NCI-H1417 (cell line): ENCODE measurements around the gene SENP1.
"Not testable (repeated sequence)": the region's sequence is repeated elsewhere in the genome, so short reads cannot be mapped to it uniquely, and the experiment has no call there.

ENCODE experiments used
- DNase-seq, 3 experiments: peaks; one replicate each; lab custom pipeline; 2025; lab: John Stamatoyannopoulos, UW

Gene SENP1

DNA sequence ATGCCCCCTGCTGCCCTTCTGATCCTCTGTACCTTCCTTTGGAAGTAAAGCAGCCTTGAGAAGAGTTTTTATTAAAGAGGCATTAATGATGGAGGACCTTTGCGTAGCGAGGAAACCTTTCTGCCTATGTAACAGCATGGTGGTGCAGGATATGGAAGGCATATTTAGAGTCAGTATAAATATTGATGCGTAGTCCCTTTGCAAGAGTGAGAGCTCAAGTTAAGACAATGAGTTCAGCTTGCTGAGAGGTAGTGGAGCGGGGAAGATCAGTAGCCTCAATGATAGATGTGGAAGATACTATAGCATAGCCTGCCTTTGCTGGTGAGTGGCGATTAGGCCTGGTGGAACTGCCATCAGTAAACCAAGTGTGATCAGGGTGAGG lies 5.4 kb upstream of the SENP1 start:
- not testable (repeated sequence) for DNase-seq

DNA sequence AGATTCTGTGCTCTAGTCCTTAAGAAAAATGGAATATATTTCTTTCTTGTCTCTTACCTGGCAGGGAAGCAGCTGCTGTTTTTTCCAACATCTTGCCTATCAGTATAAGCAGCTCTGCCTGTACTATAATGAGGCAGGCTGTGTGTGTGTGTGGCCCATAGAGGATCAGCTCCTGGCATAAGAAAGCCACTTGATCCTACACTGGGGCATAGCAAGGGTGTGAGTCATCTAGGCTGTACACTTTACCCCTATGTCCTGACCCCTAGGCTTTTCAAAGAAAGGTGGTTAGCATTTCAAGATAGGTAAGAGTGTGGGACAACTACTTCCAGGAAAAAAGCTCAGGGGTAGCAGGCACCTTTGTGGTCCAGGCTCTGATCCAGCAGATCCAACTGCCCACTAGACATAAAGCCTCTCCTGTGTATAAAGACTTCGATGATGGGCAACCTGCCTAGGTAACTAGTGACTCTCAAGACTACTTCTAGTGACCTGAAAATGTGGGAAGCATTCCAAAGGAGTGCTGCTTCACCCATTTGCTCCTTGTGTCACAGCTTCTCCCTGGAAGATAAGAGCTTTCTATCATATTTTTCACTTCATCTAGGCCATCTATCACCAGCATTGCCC lies 4.9 kb upstream of the SENP1 start:
- DNase-seq, result no peak

DNA sequence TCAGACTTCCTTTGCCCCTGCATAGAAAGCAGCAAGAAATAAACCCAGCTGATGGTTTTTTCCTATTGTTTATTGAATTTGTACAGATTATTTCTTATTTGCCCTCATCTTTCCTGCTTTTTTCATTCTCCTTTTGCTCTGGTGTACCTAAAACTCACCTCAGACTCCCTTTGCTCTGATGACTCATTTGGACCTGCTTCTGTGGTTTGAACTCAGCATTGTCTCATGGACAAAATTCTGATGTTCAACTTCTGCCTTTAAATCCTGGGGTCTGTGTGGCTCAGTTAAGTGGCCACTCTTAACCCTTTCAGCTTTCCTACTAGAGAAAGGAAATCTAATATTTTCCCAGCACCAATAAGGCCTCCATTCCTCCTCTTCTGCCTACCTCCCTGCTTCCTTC lies 3.5 kb upstream of the SENP1 start:
- no peak for DNase-seq

DNA sequence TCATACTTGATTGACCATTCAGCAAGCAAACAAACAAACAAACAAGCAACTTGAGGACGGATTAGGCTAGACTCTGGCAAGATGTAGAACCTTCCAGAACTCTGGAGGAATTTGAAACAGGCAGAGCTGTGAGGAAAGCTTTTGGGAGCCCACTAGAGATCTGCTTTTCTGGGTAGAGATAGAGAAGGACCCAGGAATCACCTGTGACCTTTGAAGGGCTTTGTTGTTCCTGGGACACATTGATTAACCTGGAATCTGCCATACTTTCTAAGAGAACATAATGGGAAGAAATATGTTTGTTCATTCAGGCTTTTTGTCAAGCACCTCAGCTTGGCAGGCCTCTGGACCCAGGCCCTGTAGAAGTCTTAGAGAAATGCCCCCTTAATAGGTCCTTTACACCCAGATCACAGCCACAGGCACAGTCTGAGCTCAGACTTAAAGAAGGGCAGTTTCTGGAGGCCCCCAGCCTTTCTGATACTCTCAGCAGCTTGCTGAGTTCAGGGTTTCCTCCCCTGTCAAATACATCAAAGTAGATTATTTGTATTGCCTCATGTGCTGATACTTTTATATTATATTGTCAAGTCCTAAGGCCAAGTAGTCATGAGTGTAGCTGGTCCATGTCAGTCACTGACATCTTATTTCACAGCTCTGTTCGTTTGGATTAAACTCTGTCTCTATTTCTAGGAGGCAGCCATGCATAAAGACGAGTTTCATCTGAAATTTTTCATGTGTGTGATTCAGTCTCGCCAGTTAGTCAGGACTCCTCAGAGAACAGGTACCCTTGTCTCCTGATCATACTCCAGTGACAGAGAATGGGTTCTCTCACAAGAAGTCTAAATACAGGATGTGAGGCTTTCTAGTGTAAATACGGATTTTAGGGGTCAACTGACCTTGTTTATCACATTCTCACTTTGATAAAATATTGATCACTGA lies 1.1 kb upstream of the SENP1 start:
- DNase-seq, result peak in 1 of 3 experiments; percentile 37

DNA sequence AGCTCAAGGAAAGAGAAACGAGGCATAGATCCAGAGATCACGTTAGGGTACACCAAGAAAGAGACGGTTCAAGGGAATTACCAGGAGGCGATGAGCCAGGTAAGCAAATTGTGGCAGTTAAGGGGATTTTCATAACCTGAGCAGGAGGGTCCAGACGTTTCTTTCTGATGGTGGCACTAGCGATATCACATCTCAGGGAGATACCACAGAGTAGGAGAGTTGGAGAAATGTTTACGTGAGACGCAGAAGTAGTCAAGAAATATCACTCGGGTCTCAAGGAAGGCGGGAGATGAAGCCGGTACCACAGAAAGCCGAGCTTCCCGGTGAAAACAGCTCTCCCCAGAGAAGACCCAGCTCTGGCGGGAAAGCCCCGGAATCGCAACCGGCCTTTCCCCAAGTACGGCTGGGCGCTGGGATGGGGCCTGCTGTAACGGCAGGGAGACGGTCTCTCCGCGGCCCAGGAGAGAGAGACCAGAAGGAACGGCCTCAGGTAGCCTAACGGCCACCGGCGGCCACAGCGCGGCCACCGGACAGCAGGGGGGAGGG lies 485 bp downstream of the SENP1 start:
- DNase-seq, result peak in 2 of 3 experiments; percentile 52 to 85

DNA sequence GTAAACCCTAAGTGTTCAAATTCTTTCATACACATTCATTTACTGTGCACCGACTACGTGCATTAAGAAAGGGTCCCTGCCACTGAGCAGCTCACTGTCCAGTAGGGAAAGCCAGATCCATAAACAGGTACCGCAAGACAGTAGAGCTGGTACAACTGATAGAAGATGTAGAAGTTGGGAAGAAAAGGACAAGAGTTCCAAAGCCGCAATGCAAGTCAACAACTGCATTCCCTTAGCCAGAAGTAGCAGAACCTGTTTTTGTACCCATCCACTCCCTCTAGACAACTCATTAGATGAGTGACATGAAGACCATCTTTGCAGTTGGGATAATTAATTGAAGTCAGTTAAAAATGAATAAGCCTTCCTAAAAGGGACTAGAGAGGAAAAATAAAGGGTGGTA lies 1.3 kb downstream of the SENP1 start:
- peak in 1 of 3 experiments; percentile 50 for DNase-seq

DNA sequence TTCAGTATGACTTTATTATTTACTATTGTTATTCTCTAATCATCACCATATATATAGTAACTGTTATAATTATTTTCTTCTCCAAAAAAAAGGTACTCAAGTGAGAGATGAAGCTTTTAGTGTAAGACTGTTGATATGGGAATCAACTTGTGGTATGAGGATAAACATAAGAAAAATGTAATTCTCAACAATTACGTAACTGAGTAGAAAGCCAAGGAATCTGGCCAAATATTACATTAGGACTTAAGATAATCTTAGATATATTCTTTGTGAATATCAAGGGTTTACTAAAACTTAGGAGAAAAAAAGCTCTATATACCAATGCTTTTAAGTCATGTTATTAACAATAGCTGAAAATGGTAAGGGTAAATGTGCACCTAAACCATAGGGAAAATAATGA lies 13.3 kb downstream of the SENP1 start:
- no peak for DNase-seq

DNA sequence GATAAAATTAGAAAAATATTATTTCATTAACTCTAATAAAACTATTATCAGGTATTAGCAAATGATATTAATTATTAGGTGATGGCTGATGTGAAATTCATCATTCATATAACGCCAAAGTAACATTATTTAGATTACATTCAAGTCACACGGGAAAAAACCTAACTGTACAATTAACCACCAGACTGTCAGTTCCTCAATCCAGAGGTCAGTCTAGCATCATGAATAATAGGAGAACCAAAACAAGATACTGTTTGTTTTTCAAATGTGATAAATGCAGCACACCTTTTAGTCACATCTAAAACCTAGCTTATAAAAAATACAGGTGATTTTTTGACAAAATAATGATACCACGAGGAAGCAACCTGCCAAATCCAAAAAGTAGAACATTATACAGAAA lies 19.6 kb downstream of the SENP1 start:
- no peak for DNase-seq

DNA sequence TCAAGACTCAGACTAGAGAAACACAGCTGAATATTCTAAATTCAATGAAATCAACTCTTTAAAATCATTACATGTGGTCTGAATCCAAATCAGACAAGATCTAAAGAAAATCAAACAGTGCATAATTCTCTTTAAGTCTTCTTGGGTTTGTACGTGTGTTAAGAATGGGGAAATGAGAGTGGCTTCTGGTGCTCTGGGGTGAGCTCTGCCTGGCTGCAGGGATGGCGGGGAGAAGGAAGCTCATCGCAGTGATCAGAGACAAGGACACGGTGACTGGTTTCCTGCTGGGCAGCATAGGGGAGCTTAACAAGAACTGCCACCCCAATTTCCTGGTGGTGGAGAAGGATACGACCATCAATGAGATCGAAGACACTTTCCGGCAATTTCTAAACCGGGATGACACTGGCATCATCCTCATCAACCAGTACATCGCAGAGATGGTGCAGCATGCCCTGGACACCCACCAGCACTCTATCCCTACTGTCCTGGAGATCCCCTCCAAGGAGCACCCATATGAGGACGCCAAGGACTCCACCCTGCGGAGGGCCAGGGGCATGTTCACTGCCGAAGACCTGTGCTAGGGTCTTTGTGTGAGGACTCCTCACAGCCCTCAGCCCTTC lies 20.9 kb downstream of the SENP1 start:
- no peak for DNase-seq

DNA sequence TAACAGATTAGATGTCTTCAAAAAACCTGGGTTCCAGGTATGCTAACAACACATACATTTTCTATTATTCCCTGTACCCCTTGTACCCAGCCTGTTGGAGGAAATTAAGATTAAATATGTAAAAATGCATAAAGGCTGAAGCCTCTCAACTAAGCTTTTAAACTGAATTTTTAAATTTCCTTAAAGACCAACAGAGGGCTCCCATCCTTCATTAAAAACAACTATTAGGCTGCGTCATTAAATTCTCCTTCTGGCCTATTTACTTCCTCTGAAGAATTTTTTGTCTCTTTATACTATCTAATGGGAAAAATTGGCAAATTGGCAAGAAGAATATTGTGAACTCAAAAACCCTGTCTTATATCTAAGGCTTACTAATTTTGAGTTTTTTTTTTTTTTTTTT lies 21.8 kb downstream of the SENP1 start:
- DNase-seq, result peak in 1 of 3 experiments; percentile 32

DNA sequence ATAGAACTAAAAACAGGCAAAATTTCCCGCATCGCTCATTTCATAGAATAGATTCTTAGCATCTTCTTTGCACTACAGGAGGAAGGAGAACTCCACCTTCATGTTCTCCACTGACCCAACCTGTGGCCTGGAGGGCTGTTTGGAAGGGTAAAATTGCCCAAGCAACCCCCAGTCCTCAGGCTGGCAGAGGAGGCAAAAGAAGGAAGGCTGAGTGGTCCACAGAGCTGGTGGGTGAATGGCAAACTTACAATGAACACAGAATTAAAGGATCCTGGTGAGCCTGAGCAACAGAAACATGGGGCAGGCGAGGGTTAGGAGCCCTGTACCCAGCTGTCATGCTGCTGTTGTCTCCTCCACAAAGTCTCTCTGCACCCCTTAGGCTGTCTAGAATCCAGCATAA lies 25.1 kb downstream of the SENP1 start:
- DNase-seq, result no peak

DNA sequence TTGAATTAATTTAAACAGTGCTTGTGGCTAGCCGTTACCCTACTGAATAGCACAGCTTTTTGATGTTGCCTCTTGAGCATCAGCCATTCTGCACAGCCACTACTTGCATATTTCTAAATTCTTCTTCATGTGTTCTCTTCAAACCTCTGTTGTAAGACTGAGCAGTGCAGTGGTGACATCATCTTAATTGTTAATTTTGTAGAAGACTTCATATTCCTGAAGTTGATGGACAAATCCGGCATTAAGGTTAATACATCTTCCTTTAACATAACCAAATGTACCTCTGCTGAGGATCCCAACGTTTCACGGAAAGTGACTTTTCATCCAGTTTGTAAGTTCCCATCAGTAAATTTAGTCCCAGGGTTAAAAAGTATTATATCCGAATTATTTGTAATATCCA lies 25.6 kb downstream of the SENP1 start:
- DNase-seq, result no peak

DNA sequence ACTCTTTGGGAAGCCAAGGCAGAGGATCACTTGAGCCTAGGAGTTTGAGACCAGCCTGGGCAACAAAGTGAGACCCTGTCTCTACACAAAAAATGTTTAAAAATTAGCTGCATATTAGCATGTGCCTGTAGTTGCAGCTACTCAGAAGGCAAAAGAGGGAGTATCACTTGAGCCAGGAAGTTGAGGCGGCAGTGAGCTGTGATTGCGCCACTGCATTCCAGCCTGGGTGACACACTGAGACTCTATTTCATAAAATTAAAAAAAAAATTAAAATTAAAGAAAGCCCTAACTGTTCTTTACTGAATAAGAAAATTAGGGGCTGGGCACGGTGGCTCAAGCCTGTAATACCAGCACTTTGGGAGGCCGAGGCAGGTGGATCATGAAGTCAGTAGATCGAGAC lies 27.0 kb downstream of the SENP1 start:
- no peak for DNase-seq

DNA sequence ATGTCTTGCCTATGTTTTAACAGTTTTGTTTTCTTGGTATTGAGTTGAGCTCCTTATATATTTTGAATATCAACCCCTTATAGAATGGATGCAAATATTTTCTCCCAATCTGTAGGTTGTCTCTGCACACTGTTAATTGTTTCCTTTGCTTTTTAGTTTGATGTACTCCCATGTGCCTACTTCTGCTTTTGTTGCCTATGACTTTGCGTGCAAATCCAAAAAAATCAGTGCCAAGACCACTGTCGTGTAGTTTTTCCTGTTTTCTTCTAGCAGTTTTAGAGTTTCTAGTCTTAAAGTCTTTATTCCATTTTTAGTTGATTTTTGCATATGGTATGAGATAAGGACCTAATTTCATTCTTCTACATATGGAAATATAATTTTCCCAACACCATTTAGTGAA lies 28.8 kb downstream of the SENP1 start:
- DNase-seq, result no peak

DNA sequence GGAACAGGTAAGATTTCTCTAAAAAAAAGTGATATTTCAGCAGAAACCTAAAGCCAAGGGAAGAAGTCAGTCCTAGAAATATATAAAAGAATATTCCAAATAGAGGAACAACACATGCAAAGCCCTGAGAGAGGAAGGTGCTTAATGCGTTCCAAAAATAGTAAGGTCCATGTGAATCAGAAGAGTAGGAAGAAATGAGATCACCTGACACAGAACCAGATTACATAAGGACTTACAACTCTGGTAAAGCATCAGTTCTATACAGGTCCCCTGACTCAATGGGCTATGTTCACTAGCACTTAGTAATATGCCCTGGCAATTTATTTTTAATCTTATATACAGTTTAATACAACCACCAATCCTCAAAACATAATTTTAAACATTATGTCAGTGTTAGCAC lies 30.0 kb downstream of the SENP1 start:
- DNase-seq, result no peak

DNA sequence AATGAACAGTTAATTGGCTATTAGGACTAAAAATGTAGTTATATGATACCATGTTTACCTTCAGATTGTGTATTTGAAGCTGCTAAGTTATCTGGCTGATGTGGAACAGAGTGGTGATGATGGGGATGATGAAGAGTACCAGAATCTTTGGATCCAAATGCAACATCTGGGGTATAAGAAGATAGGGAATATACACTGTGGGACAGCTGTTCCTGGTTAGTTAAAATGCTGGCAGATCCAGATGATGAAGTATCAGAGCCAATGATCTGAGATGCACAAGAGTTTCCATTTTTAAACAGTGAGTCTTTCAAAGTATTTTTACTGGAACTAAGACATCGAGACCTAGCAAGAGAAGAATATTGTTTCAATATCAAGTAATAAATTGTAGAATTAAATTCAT lies 31.6 kb downstream of the SENP1 start:
- no peak for DNase-seq

DNA sequence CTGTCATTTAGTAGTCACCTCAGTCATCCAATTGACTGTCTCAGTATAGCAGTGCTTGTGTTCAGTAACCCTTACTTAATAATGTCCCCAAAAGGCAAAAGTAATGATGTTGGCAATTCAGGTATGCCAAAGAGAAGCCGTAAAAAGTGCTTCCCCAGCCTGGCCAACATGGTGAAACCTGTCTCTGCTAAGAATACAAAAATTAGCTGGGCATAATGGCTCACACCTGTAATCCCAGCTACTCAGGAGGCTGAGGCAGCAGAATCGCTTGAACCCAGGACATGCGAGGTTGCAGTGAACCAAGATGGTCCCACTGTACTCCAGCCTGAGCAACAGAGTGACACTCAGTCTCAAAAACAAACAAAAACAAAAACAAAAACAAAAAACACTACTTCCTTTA lies 33.6 kb downstream of the SENP1 start:
- DNase-seq, result no peak

DNA sequence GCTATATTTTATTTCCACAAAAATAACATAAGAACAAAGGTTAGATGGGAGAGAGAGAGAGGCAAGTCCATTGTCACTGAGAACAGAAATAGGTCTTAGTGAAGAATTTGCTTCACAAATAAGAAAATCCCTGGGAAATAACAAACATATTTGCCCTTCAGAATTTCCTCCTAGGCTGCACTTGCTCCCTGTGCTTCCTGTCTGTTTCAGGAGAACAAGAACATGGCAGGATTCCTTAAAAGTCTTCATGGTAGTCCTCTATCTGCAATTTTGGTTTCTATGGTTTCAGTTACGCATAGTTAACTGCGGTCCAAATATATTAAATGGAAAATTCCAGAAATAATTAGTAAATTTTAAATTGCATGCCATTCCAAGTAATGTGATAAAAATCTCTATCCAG lies 34.1 kb downstream of the SENP1 start:
- DNase-seq, result no peak

DNA sequence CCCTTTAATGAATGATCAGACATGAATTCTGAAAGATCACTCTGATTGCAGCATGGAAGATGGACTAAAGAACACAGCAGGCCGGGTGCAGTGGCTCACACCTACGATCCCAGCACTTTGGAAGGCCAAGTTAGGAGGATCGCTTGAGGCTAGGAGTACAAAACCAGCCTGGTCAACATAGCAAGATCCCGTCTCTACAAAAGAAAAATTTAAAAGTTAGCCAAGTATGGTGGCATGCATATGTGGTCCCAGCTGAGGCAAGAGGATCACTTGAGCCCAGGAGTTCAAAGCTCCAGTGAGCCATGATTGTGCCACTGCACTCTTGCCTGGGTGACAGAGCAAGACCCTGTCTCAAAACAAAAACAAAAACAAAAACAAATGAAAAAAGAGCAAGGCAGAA lies 35.1 kb downstream of the SENP1 start:
- DNase-seq, result no peak

DNA sequence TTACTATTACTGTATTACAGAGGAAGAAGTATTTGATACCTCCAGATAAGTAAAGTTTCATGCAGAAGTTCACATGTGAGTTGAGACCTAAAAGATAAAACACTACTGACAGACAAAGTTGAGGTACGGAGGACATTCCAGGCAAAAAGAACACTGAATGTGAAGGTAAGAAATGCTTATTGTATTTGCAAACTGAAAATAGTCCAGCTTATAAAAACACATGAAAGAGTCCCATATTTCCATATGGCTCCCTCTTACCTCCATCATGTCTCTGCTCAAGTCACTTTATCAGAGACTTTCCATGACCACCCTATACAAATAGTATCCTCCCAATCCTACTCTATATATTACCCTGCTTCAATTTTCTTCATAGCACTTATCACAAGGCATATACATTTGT lies 35.8 kb downstream of the SENP1 start:
- DNase-seq, result no peak

DNA sequence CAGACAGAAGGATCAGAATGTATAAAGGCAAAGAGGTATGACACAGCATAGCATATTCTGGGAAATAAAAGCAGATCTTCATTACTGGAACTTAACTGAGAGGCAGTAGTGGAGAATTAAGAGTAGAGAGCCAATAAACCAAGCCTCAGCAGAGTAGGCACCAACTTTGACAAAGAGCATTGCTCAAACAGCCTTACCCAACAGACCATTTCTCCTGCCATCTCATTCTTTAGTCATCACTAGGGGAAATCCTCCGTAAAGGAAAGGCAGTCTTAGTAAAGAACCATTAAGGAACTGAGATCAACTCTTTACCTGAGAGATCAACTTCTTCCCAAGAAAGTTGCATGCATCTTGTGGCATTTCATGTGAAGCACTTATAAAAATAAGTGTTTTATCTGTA lies 36.6 kb downstream of the SENP1 start:
- DNase-seq, result no peak

DNA sequence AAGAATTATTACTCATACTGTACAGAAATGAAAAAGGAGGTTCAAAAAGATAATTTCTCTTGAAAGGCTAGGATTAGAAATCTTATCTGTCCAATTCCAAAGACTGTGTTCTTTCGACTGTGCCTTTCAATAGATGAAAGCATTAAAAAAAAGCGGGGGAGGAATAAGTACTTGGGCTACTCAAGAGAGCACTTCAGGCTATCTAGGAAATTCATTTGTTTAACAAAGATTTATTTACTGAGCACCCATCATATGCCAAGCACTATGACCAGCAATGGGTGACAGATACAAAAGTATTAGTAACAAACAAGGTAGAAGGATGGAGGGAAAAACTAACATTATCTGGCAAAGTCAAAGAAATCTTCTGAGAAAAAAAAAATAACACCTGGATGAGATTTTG lies 37.4 kb downstream of the SENP1 start:
- no peak for DNase-seq
